G401.6 (cell line): Measurements from ENCODE around the gene DNAJC3.
"Not testable (repeated sequence)": the region's sequence is repeated elsewhere in the genome, so short reads cannot be mapped to it uniquely, and the experiment has no call there.

Source experiments
- FAIRE-seq: peaks from 2 replicates; lab custom pipeline; 2012; peaks lifted over from hg19 to GRCh38; lab: Jason Lieb, UNC

Gene DNAJC3

GRCh38 chr13:95783747-95784146 is 106.8 kb downstream of the DNAJC3 start:
- FAIRE-seq = no peak

GRCh38 chr13:95784161-95784899 is 107.4 kb downstream of the DNAJC3 start:
- FAIRE-seq = no peak

- no peak for FAIRE-seq
Observed at GRCh38 chr13:95784900-95785290, 108.0 kb downstream of the DNAJC3 start.

- no peak for FAIRE-seq
Observed at GRCh38 chr13:95787356-95788099, 110.6 kb downstream of the DNAJC3 start.

GRCh38 chr13:95788100-95788463 is 111.1 kb downstream of the DNAJC3 start:
- no peak for FAIRE-seq

GRCh38 chr13:95789315-95789714 is 112.4 kb downstream of the DNAJC3 start:
- not testable (repeated sequence) for FAIRE-seq

- FAIRE-seq = no peak
Observed at GRCh38 chr13:95791084-95791722, 114.3 kb downstream of the DNAJC3 start.

GRCh38 chr13:95793018-95793555 is 116.1 kb downstream of the DNAJC3 start:
- no peak for FAIRE-seq

- FAIRE-seq = no peak
Observed at GRCh38 chr13:95793781-95794180, 116.8 kb downstream of the DNAJC3 start.

GRCh38 chr13:95797016-95797415 is 120.1 kb downstream of the DNAJC3 start:
- no peak for FAIRE-seq

GRCh38 chr13:95800436-95800835 is 123.5 kb downstream of the DNAJC3 start:
- no peak for FAIRE-seq

- no peak for FAIRE-seq
Observed at GRCh38 chr13:95801825-95802224, 124.9 kb downstream of the DNAJC3 start.

- FAIRE-seq = no peak
Observed at GRCh38 chr13:95805921-95806320, 129.0 kb downstream of the DNAJC3 start.

- no peak for FAIRE-seq
Observed at GRCh38 chr13:95809429-95809828, 132.5 kb downstream of the DNAJC3 start.

- no peak for FAIRE-seq
Observed at GRCh38 chr13:95813139-95813538, 136.2 kb downstream of the DNAJC3 start.

- no peak for FAIRE-seq
Observed at GRCh38 chr13:95814495-95814894, 137.6 kb downstream of the DNAJC3 start.

- FAIRE-seq = no peak
Observed at GRCh38 chr13:95822303-95822702, 145.4 kb downstream of the DNAJC3 start.

- FAIRE-seq = no peak
Observed at GRCh38 chr13:95833126-95833525, 156.2 kb downstream of the DNAJC3 start.

GRCh38 chr13:95833719-95834118 is 156.8 kb downstream of the DNAJC3 start:
- no peak for FAIRE-seq

GRCh38 chr13:95834134-95834765 is 157.3 kb downstream of the DNAJC3 start:
- peak; percentile 94 for FAIRE-seq

- no peak for FAIRE-seq
Observed at GRCh38 chr13:95841894-95842293, 165.0 kb downstream of the DNAJC3 start.

GRCh38 chr13:95842898-95843297 is 166.0 kb downstream of the DNAJC3 start:
- FAIRE-seq = no peak
